PC-3 (cell line): ENCODE results near the gene CCDC32. TPM values are rescaled to one million over a fixed set of nuclear protein-coding genes. Genes with fewer than 3 reads are reported as not detected.
A peak's percentile ranks its signal among the peaks of the same experiment; 100 is the strongest.

Source experiments
- ATAC-seq: fragments of 200-7000 bp; cut with Tn5 transposase; 2 replicates; pipeline ENCODE4 v1.9.1; 2020; ENCODE audit warnings: mild to moderate bottlenecking, moderate library complexity
- BruUV-seq: library from RNA; stranded (reverse); fragments of 400-500 nt; replicated peaks from 2 replicates; lab custom pipeline; 2021; lab: Mats Ljungman, UMichigan
- CTCF ChIA-PET: fragments of 300-600 bp; sonication (Branson Sonifier 250); formaldehyde crosslinking; loops from one replicate; lab custom pipeline; 2022; ENCODE audit warnings: antibody characterized with exemption; lab: Charles Lee
- POLR2A ChIA-PET: fragments of 300-600 bp; sonication (Branson Sonifier 250); formaldehyde crosslinking; loops from one replicate; lab custom pipeline; 2022; ENCODE audit warnings: antibody characterized with exemption; ENCODE audit not compliant: unreplicated experiment; lab: Charles Lee
- DNase-seq: peaks from one replicate; pipeline ENCODE4 v3.0.0-alpha.2; 2015
- H2AFZ ChIP-seq: fragments of 300-600 bp; sonication (generic); 2 replicates; pipeline ENCODE4 v1.6.0; 2016; ENCODE audit warnings: antibody characterized with exemption, low read length
- H3F3A ChIP-seq: fragments of 300-600 bp; sonication (generic); one replicate; pipeline ENCODE4 v1.6.0; 2017; ENCODE audit warnings: antibody characterized with exemption, low read length, control low read depth, mild to moderate bottlenecking; ENCODE audit not compliant: unreplicated experiment
- H3K27ac ChIP-seq: fragments of 300-600 bp; sonication (generic); 2 replicates; pipeline ENCODE4 v1.5.1; 2016; ENCODE audit warnings: mild to moderate bottlenecking, low read length
- H3K27me3 ChIP-seq: fragments of 300-600 bp; sonication (generic); 2 replicates; pipeline ENCODE4 v1.6.1; 2016; ENCODE audit warnings: low read length, mixed read lengths
- H3K36me3 ChIP-seq: fragments of 300-600 bp; sonication (generic); 2 replicates; pipeline ENCODE4 v1.6.1; 2016; ENCODE audit warnings: low read depth, mixed run types, low read length, mixed read lengths
- H3K4me1 ChIP-seq: fragments of 300-600 bp; sonication (generic); 2 replicates; pipeline ENCODE4 v1.5.1; 2016; ENCODE audit warnings: low read length; ENCODE audit not compliant: insufficient read depth
- H3K4me2 ChIP-seq: fragments of 300-600 bp; sonication (generic); 2 replicates; pipeline ENCODE4 v1.6.0; 2016; ENCODE audit warnings: low read length
- H3K4me3 ChIP-seq: fragments of 300-600 bp; sonication (generic); 2 replicates; pipeline ENCODE4 v1.5.1; 2016; ENCODE audit warnings: mild to moderate bottlenecking, low read length, mixed read lengths
- H3K79me2 ChIP-seq: fragments of 300-600 bp; sonication (generic); 2 replicates; pipeline ENCODE4 v1.6.1; 2017; ENCODE audit warnings: low read length, mixed read lengths
- H3K9ac ChIP-seq: fragments of 300-600 bp; sonication (generic); 2 replicates; pipeline ENCODE4 v1.6.0; 2016; ENCODE audit warnings: mild to moderate bottlenecking, low read length
- H3K9me2 ChIP-seq: fragments of 300-600 bp; sonication (generic); replicated peaks from 2 replicates; pipeline ENCODE4 v1.6.1; 2016; ENCODE audit warnings: mixed run types, low read length, mixed read lengths
- H3K9me3 ChIP-seq: fragments of 300-600 bp; sonication (generic); 2 replicates; pipeline ENCODE4 v1.6.1; 2016; ENCODE audit warnings: low read length, mixed read lengths
- H4K20me1 ChIP-seq: fragments of 300-600 bp; sonication (generic); 2 replicates; pipeline ENCODE4 v1.6.1; 2016; ENCODE audit warnings: low read length, mixed read lengths
- EZH2 ChIP-seq: fragments of 300-600 bp; sonication (generic); IDR thresholded peaks from one replicate; pipeline ENCODE4 v1.6.1; 2017; ENCODE audit warnings: antibody characterized with exemption, mild to moderate bottlenecking, low read length; ENCODE audit not compliant: unreplicated experiment
- EZH2phosphoT487 ChIP-seq: fragments of 300-600 bp; sonication (generic); IDR thresholded peaks from 2 replicates; pipeline ENCODE4 v1.6.1; 2018; ENCODE audit warnings: mild to moderate bottlenecking, antibody characterized with exemption, low read length, borderline replicate concordance
- intact Hi-C: fragments of 100-400 bp; cut with micrococcal nuclease; formaldehyde crosslinking; loops from 2 replicates; pipeline ENCODE4 v1.9.0; 2023
- total RNA-seq: library from RNA; depleted of rRNA; stranded (reverse); fragments of >200 nt; gene quantifications from 2 replicates; pipeline ENCODE4 v1.2.3, GENCODE V29; 2014
- TF ChIP-seq, protein P1 (sequence below): fragments of 300-600 bp; sonication (generic); conservative IDR thresholded peaks from 2 replicates; pipeline ENCODE4 v1.5.1; 2017; ENCODE audit warnings: antibody characterized with exemption, low read depth, mild to moderate bottlenecking, low read length

CCDC32 gene
- total RNA-seq, 1 experiment from 2014 or later = 16.1 TPM

DNA sequence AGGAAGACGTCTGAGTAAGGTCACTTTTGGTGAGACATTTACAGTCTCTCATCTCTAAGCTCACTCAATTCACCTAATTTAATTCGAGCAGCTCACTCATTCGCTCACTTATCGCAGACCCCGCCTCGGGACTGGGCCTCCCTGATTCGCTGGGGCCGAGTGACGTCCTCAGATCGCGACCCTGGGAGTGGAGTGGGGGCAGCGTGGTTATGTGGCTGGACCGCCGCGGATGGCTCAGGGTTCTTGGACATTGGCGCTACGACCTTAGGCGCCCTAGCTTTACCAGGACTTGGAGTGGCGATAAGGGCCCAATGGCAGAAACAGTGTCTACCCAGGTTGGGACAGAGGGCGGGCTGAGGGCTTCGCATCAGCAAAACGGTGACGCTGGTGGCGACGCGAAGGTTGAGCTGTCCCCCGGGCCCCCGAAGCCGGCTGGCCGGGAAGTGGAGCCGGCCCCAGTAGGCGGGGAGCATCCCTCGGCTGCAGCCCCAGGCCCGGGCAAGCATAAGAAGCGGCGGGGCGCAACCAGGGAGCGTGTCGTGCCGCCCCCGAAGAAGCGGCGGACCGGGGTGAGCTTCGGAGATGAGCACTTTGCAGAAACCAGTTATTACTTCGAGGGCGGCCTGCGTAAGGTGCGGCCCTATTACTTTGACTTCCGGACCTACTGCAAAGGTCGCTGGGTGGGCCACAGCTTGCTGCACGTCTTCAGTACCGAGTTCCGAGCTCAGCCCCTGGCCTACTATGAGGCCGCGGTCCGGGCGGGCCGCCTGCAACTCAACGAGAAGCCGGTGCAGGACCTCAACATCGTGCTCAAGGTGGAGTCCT lies 4.5 kb upstream of the CCDC32 start, which contains the start of gene RPUSD2:
Gene RPUSD2, plus strand, starts transcription at position 171 of the 825 bp plus-strand sequence. Its CDS starts 39 bp downstream, at position 210.
- CTCF ChIA-PET = interaction anchor here (0.6 to 1.3 kb wide), 5 partner anchors 20 to 679 kb away, joined by 3 to 23 read pairs (median 3); partner anchors contain the start of gene BAHD1
- 0 out of 2 replicates have a peak within 1 kb of the TSS, but pooled peaks have one; percentile 3 for H3K27ac ChIP-seq
- no peaks in the 10 kb centered on the region for H3K9me2 ChIP-seq
- H3K4me1 ChIP-seq = peaks cover 14% of the 10 kb centered on the region
- no peaks in the 10 kb centered on the region for H3F3A ChIP-seq
- peak within 1 kb of the TSS; percentile 83 for H3K9ac ChIP-seq
- no peaks in the 10 kb centered on the region for H3K27me3 ChIP-seq
- peak within 1 kb of the TSS; percentile 84 for H3K4me2 ChIP-seq
- H3K9me3 ChIP-seq = no peaks in the 10 kb centered on the region
- intact Hi-C loops = no loop called here
- peak within 1 kb of the TSS; percentile 87 for H2AFZ ChIP-seq
- no peaks in the 10 kb centered on the region for H4K20me1 ChIP-seq
- POLR2A ChIA-PET = interaction anchor here (0.6 to 1.3 kb wide), 5 partner anchors 20 to 276 kb away, joined by 3 to 15 read pairs (median 5); partner anchors contain the start of gene RAD51
- DNase-seq (peak; percentile 95), ATAC-seq (peak; percentile 62)
- peaks cover 21% of the 10 kb centered on the region for H3K36me3 ChIP-seq
- peak within 1 kb of the TSS; percentile 72 for H3K4me3 ChIP-seq
- TF ChIP-seq EZH2 (no peak), EZH2phosphoT487 (no peak)
- TF ChIP-seq, protein P1, sequence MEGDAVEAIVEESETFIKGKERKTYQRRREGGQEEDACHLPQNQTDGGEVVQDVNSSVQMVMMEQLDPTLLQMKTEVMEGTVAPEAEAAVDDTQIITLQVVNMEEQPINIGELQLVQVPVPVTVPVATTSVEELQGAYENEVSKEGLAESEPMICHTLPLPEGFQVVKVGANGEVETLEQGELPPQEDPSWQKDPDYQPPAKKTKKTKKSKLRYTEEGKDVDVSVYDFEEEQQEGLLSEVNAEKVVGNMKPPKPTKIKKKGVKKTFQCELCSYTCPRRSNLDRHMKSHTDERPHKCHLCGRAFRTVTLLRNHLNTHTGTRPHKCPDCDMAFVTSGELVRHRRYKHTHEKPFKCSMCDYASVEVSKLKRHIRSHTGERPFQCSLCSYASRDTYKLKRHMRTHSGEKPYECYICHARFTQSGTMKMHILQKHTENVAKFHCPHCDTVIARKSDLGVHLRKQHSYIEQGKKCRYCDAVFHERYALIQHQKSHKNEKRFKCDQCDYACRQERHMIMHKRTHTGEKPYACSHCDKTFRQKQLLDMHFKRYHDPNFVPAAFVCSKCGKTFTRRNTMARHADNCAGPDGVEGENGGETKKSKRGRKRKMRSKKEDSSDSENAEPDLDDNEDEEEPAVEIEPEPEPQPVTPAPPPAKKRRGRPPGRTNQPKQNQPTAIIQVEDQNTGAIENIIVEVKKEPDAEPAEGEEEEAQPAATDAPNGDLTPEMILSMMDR = no peak
- H3K79me2 ChIP-seq = peaks cover 31% of the 10 kb centered on the region
- BruUV-seq = TSS peak; percentile 67

DNA sequence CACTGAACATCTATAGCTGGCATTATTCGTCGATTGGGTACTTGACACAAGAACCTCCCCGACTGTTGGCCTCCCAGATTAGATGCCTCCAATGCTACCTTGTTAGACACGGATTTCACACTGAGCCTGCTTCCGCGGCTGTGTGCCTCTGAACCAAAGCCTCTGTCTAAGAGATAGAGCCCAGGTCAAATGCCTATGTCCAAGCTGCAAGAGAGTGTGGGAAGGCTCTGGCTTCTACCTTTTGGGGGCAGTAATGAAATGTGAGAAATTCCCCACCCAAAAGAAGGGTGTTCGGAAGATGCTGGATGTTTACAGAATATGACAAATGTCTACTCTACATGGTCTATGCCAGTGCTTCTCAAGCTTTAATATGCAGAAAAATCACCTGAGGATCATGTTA lies 2.3 kb upstream of the CCDC32 start:
- H3K4me3 ChIP-seq = no peak overlapping the region
- ATAC-seq (no peak), DNase-seq (peak; percentile 29)
- H3K9me3 ChIP-seq = no peaks in the 10 kb centered on the region
- peaks cover 49% of the 10 kb centered on the region for H3K79me2 ChIP-seq
- H3K27me3 ChIP-seq = no peaks in the 10 kb centered on the region
- CTCF ChIA-PET = interaction anchor here (0.5 to 0.6 kb wide), 2 partner anchors 84 to 216 kb away, joined by 4 to 7 read pairs; no protein-coding TSS in a partner anchor
- no peaks in the 10 kb centered on the region for H3K9me2 ChIP-seq
- TF ChIP-seq EZH2phosphoT487 = no peak
- TF ChIP-seq, protein P1 = peak; percentile 51
- TF ChIP-seq EZH2 = no peak
- H3K27ac ChIP-seq = no peak overlapping the region
- no peak overlapping the region for H3K9ac ChIP-seq
- H3F3A ChIP-seq = no peaks in the 10 kb centered on the region
- no TSS peak for BruUV-seq
- peaks cover 22% of the 10 kb centered on the region for H3K4me1 ChIP-seq
- 0 out of 2 replicates have a peak overlapping the region, but pooled peaks have one; percentile 22 for H2AFZ ChIP-seq
- H4K20me1 ChIP-seq = no peaks in the 10 kb centered on the region
- POLR2A ChIA-PET = no interaction called here
- intact Hi-C loops = no loop called here
- H3K36me3 ChIP-seq = peaks cover 8% of the 10 kb centered on the region; the same call in 1 of the 2 replicates
- H3K4me2 ChIP-seq = no peak overlapping the region
